ENCODE measurements around the gene METTL24. TPM values are rescaled to one million over a fixed set of nuclear protein-coding genes. Genes with fewer than 3 reads are reported as not detected.

METTL24 gene
- total RNA-seq, 1 experiment from 2014 or later, result not detected

DNA sequence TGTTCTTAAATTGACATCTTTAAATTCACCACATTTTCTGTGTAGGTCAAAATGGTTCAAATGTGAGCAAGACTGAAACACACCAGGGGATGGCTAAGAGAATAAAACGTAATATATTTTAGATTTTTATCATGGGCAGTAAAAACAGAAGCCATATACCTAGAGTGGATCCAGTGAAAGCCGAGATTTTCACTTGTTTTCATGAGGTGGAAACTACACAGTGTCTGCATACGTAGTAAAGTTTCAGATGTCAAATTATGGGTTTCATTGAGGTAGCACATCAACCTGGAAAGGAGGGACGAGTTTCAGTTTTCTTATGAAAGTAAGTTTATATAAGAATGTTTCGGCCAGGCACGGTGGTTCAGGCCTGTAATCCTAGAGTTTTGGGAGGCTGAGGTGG is 25.9 kb downstream of the METTL24 start:
- POLR2A ChIA-PET, result no interaction called here
- no peaks in the 10 kb centered on the region for H3K9me3 Mint-ChIP-seq (ENCODE audit: unreplicated experiment)
- no peak for DNase-seq (ENCODE audit: unreplicated experiment)
- CTCF ChIA-PET, result no interaction called here
- H3K36me3 Mint-ChIP-seq (ENCODE audit: insufficient read depth, unreplicated experiment), result no peaks in the 10 kb centered on the region
- no peaks in the 10 kb centered on the region for H3K4me1 Mint-ChIP-seq (ENCODE audit: insufficient read depth, unreplicated experiment)
- intact Hi-C loops (cut with micrococcal nuclease), result no loop called here
- no peaks in the 10 kb centered on the region for H3K27me3 Mint-ChIP-seq (ENCODE audit: insufficient read depth, unreplicated experiment)
- no peak overlapping the region for H3K27ac Mint-ChIP-seq (ENCODE audit: low read depth, unreplicated experiment)
- no TSS peak for BruUV-seq (replicated peaks)
- H3K4me3 Mint-ChIP-seq (ENCODE audit: unreplicated experiment), result no peak overlapping the region
- TF ChIP-seq, protein P1, sequence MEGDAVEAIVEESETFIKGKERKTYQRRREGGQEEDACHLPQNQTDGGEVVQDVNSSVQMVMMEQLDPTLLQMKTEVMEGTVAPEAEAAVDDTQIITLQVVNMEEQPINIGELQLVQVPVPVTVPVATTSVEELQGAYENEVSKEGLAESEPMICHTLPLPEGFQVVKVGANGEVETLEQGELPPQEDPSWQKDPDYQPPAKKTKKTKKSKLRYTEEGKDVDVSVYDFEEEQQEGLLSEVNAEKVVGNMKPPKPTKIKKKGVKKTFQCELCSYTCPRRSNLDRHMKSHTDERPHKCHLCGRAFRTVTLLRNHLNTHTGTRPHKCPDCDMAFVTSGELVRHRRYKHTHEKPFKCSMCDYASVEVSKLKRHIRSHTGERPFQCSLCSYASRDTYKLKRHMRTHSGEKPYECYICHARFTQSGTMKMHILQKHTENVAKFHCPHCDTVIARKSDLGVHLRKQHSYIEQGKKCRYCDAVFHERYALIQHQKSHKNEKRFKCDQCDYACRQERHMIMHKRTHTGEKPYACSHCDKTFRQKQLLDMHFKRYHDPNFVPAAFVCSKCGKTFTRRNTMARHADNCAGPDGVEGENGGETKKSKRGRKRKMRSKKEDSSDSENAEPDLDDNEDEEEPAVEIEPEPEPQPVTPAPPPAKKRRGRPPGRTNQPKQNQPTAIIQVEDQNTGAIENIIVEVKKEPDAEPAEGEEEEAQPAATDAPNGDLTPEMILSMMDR (IDR thresholded peaks at IDR 0.05; ENCODE audit: unreplicated experiment), result no peak

- H3K9me3 Mint-ChIP-seq (ENCODE audit: unreplicated experiment), result no peaks in the 10 kb centered on the region
- no peaks in the 10 kb centered on the region for H3K4me1 Mint-ChIP-seq (ENCODE audit: insufficient read depth, unreplicated experiment)
- ChIA-PET POLR2A (no interaction called here), CTCF (interaction anchor here (0.7 kb wide), 3 partner anchors 34 to 280 kb away, joined by 3 to 5 read pairs (median 3); no protein-coding TSS in a partner anchor)
- BruUV-seq (replicated peaks), result no TSS peak
- H3K36me3 Mint-ChIP-seq (ENCODE audit: insufficient read depth, unreplicated experiment), result no peaks in the 10 kb centered on the region
- no peak for DNase-seq (ENCODE audit: unreplicated experiment)
- TF ChIP-seq, protein P1 (IDR thresholded peaks at IDR 0.05; ENCODE audit: unreplicated experiment), result no peak
- intact Hi-C loops (cut with micrococcal nuclease), result no loop called here
- H3K27me3 Mint-ChIP-seq (ENCODE audit: insufficient read depth, unreplicated experiment), result no peaks in the 10 kb centered on the region
- H3K27ac Mint-ChIP-seq (ENCODE audit: low read depth, unreplicated experiment), result no peak overlapping the region
- no peak overlapping the region for H3K4me3 Mint-ChIP-seq (ENCODE audit: unreplicated experiment)
Measured at GRCh38 chr6:110331816-110332215, 26.3 kb downstream of the METTL24 start.

- H3K27ac Mint-ChIP-seq (ENCODE audit: low read depth, unreplicated experiment), result no peak overlapping the region
- ChIA-PET POLR2A (no interaction called here), CTCF (interaction anchor here (0.7 kb wide), 3 partner anchors 34 to 279 kb away, joined by 3 to 5 read pairs (median 3); no protein-coding TSS in a partner anchor)
- H3K4me3 Mint-ChIP-seq (ENCODE audit: unreplicated experiment), result no peak overlapping the region
- no peak for DNase-seq (ENCODE audit: unreplicated experiment)
- H3K4me1 Mint-ChIP-seq (ENCODE audit: insufficient read depth, unreplicated experiment), result no peaks in the 10 kb centered on the region
- no peaks in the 10 kb centered on the region for H3K36me3 Mint-ChIP-seq (ENCODE audit: insufficient read depth, unreplicated experiment)
- H3K9me3 Mint-ChIP-seq (ENCODE audit: unreplicated experiment), result no peaks in the 10 kb centered on the region
- TF ChIP-seq, protein P1 (IDR thresholded peaks at IDR 0.05; ENCODE audit: unreplicated experiment), result no peak
- no peaks in the 10 kb centered on the region for H3K27me3 Mint-ChIP-seq (ENCODE audit: insufficient read depth, unreplicated experiment)
- intact Hi-C loops (cut with micrococcal nuclease), result no loop called here
- no TSS peak for BruUV-seq (replicated peaks)
Measured at GRCh38 chr6:110331390-110331789, 26.8 kb downstream of the METTL24 start.

- Mint-ChIP-seq H3K27ac (ENCODE audit: low read depth, unreplicated experiment) (no peak overlapping the region), H3K4me1 (ENCODE audit: insufficient read depth, unreplicated experiment) (no peaks in the 10 kb centered on the region), H3K9me3 (ENCODE audit: unreplicated experiment) (no peaks in the 10 kb centered on the region), H3K36me3 (ENCODE audit: insufficient read depth, unreplicated experiment) (no peaks in the 10 kb centered on the region), H3K4me3 (ENCODE audit: unreplicated experiment) (peak overlapping the region; percentile 50), H3K27me3 (ENCODE audit: insufficient read depth, unreplicated experiment) (no peaks in the 10 kb centered on the region)
- no peak for DNase-seq (ENCODE audit: unreplicated experiment)
- no TSS peak for BruUV-seq (replicated peaks)
- TF ChIP-seq, protein P1 (IDR thresholded peaks at IDR 0.05; ENCODE audit: unreplicated experiment), result no peak
- ChIA-PET CTCF (interaction anchor here (0.7 kb wide), 1 partner anchor 829 kb away, joined by 3 read pairs; no protein-coding TSS in a partner anchor), POLR2A (no interaction called here)
- intact Hi-C loops (cut with micrococcal nuclease), result no loop called here
Measured at GRCh38 chr6:110329714-110330436, 28.3 kb downstream of the METTL24 start.
